ENCODE measurements around the gene MARK3.

Gene MARK3

DNA sequence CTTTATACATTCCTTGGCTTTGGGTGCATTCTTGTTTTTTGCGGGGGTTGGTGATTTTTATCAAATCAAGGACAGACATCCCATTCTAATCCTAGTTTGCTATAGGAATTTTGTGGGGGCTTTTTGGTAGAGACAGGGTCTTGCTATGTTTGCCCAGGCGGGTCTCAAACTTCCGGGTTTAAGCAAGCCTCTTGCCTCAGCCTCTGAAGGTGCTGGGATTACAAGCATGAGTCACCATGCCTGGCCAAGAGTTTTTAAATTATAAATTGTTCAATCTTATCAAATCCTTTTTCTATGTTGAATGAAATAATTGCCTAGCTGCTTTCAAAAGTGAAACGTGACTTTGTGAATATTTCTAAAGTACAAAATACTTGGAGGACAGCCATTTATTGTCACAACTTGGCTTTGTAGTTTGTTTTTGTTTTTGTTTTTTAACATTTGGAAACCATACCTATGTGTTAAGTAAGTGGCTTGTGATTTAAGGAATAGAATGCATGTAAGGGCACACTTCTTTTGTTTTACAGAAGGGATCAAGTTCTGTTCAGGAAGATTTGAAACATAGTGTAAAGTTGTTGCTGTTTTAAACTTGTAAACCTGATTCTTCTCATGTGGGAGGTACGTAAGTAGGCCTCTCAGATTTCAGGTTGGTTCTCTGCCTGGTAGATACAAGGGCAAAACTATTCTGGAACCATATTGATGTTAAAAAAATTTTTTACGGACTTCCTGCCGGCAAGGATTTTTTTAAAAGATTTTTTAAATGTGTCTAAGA is 13.4 kb downstream of the MARK3 start:
- no peak for DNase-seq

DNA sequence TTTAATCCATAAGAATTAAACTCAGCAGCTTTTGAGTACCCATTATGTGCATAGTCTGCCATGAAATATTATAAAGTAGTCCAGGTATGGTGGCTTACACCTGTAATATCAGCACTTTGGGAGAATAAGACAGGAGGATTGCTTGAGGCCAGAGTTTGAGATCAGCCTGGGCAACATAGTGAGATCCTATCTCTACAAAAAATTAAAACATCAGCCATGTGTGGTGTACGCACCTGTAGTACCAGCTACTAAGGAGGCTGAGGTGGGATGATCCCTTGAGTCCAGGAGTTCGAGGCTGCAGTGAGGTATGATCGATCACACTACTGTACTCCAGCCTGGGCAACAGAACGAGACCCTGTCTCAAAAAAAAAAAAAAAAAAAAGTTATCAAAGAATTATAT is 15.3 kb downstream of the MARK3 start:
- DNase-seq: no peak

DNA sequence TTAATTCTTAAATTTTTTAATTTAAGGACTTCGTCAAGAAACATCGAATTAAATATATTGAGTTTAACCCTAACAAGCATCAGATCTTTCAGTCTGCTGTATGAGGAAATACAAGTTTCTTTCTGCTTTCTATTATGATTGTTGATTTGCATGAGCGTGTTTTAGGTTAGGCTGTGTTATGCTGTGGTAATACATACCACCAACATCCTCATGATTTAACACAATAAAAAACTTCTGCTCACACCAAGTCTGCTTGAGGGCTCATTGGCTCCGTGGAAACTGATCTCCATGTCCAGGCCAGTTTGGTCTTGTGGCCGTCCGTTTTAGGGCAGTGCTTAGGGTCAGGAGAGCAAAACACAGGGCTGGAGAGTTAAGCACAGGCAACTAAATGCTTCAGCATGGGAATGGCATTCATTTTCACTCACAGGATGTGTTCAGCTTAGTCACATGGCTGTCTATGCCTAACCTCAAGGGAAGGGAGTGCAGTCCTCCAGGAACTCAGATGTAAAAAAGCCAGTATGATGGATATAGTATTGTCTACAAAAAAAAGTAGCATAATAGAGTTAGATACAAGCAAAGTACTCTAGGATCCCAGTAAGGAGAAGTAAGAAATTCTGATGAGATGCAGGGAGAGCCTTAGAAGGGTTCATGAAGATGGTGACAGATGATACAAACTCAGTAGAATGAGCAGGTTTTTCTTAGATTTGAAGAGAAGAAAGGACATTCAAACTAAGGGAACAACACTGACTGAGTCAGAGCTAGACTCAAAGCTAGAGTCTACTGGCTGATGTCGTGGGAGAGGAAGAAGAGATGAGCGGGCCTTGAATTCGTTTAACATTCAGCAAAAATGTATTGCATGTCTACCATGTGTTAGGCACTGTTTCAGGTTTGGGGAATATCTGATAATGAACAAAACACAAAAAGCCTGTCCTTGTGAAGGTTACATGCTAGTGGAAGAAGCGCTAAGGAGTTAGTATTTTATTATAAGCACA is 16.3 kb downstream of the MARK3 start:
- no peak for DNase-seq

DNA sequence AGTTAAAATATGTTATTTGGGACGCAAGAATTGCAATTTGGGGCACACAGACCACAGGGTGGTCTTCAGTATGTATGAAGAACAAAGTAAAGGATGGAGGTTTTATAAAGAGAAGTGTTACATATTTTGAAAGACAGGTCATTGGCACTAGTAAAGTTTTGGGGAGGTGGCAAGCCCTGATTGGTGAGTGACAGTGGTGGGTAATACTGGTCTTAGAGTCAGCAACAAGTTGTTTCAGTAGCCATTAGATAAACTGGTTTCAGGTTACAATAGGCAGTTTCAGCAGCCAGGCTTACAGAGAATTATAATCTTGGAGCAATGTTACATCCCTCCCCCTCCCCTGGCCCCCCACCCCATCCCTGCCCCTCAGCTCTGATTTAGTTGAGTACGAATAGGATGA is 17.5 kb downstream of the MARK3 start:
- DNase-seq: no peak

DNA sequence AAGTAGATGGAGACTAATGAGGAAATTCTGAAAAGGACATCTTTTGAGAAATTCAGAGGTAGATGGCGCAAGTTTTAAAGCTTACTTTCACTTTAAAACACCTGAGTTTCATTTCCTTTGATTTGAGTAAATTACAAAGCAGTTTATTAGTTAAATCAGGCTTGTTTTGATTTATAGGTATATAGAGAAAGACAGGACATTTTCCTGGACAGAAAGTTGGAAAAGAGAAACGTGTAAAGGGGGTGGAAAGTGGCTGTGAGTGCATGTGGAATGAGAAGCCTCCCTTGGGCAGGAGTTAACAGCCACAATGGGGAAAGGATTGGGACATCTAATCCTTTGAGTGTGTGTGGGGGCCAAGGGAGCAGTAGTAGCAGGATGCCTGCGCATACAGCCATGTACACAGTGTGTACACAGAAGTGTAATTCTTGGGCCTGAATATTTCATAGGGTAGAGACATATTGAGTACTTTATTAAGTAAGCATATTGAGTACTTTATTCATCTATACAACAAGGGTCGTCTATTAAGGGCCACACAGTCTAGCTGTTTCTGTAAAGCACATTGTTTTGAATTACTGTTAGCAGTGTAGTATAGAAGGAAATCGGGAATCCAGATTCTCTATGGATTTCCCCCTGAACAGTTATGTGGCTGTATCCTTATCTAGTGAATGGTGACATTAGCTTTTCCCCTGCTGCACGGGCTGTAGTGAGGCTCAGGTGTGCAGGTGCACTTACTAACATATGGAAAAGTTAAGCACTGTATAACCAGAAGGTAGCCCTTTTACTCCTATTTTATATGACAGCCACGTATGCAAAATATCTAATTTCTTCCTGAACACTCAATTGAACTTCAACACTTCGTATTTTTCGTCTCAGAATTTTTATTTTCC is 19.1 kb downstream of the MARK3 start:
- no peak for DNase-seq

DNA sequence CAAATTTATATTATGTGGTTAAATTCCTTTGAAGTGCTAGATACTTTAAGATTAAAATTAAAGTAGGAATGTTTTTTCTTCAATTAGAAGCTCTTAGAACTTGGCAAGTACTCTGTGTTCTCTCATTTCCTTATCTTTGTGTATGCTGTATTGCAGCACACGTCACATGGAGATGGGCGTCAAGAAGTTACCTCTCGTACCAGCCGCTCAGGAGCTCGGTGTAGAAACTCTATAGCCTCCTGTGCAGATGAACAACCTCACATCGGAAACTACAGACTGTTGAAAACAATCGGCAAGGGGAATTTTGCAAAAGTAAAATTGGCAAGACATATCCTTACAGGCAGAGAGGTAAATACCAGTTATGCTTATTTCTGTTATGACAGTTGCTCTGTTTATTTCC is 19.7 kb downstream of the MARK3 start:
- no peak for DNase-seq

DNA sequence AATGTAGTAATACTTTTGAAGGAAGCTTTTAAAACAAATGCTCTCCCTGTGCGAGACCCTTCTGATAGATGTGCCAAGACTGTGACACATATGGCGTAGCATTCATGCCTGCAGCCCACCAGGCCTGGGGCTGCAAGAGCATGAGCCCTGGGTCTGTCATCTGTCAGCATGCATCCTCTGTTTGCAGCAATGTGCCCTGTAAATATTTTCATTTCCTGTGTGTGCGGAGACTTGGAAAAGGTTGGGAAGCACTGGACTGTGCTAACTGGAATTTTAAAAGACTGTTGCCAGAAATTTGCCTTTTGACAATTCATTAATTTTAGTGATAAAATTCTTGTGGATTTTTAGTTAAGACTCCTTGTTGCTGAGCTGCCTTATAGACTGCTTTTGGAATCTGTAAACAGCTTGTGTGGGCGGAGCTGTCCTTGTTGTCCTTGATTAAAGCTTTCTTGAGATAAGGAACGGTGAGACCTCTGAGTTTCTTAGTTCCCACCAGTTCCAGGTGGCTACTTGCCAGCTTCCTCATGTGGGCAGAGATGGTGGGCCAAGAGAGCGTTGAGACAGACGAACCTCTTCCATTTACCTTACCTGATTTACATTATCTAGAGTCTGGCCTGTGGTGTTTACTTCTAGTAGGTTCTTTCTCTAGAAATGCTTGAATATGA is 23.4 kb downstream of the MARK3 start:
- DNase-seq: no peak

DNA sequence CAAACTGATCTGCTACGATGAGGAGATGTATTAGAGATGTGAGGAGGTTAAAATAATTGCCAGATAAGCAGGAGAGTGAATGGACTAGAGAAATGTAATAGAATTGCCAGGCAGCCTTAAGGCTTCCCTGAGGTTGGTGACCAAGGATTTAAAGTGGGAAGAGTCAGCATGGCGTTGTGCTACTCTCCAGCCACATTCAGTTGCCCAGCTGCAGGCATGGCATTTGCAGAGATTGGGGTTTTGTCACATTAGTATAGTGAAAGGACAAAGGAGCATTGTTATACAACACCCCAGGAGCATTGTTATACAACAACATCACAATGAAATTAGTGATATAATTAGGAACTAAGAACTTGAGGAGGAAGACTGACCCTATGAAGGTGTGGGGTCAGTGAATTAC is 31.7 kb downstream of the MARK3 start:
- DNase-seq: no peak

DNA sequence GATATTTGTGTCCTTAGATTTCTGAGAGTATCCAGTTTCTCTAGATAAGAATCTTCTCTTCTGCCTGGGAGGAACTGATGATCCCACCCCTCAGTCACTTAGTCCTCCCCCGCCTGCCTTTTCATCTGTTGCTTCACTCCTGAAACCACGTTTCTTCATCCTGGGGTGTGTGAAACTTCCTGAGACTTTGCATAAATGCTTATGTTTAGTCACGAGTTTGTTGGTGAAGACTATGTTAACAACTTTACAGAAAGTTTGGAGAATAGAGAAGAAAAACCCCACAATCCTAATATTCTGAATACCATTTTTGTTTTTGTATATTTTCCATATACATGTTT is 33.2 kb downstream of the MARK3 start:
- DNase-seq: peak; percentile 22

DNA sequence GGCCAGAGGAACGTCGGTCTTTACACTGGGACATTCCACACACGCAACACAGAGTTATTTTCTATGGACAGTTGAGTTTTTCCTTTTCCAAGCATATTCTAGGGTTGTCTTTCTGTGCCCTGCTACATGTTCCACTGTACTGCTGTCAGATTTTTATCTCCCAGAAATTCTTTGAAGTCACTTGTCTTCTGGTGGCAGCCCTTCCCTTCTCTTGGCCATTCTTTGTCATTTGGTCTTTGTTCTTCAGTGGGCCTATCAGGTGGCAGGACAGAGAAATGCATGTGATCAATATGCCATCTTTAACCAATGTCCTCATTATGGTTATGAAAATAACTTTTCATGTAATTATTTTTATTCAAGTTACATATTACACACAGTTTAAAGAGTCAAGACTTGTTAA is 36.3 kb downstream of the MARK3 start:
- no peak for DNase-seq

DNA sequence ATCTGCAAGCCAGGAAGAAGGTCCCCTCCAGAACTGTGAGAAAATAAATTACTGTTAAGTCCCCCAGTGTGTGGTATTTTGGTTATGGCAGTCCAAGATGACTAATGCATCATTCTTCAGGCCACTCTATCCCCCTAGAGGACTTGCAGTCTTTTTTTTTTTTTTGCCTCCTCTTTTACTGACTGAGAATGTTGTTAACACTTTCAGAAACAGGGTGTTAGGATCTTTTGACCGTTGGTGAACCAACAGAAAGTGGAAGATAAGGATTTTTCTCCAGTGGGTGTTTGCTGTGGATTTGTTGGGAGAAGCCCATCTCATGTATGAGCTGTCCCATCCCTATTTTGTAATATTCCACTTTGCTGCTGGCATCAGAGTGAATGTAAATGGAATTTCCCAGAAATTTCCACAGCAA is 37.8 kb downstream of the MARK3 start:
- DNase-seq: no peak

DNA sequence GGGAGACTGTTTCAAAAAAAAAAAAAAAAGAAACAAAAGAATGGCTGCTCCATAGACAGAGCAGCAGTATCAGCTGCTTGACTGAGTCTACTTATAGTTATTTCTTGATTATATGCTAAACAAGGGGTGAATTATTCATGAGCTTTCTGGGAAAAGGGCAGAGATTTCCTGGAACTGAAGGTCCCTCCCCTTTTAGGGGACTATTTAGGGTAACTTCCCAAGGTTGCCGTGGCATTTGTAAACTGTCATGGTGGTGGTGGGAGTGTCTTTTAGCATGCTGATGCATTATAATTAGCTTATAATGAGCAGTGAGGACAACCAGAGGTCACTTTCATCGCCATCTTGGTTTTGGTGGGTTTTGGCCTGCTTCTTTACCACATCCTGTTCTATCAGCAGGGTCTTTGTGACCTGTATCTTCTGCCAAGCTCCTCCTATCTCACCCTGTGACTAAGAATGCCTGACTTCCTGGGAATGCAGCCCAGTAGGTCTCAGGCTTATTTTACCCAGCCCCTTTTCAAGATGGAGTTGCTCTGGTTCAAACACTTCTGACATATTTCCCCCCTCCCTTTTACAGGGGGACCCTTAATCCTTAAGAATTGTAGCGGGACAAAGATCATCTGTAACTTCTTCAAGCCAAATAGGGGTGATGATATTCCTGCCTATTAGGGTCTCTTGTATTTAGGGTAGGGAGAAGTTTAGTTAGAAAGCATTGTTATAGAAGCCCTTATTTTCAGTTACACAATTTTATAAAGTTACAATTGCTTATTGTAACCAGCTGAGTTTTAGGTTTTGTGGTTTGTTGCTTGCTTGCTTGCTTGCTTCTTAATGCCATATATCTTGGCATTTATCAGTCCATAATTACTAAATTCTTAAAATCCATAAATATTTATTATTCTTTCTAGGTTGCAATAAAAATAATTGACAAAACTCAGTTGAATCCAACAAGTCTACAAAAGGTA is 42.5 kb downstream of the MARK3 start:
- peak; percentile 50 for DNase-seq

DNA sequence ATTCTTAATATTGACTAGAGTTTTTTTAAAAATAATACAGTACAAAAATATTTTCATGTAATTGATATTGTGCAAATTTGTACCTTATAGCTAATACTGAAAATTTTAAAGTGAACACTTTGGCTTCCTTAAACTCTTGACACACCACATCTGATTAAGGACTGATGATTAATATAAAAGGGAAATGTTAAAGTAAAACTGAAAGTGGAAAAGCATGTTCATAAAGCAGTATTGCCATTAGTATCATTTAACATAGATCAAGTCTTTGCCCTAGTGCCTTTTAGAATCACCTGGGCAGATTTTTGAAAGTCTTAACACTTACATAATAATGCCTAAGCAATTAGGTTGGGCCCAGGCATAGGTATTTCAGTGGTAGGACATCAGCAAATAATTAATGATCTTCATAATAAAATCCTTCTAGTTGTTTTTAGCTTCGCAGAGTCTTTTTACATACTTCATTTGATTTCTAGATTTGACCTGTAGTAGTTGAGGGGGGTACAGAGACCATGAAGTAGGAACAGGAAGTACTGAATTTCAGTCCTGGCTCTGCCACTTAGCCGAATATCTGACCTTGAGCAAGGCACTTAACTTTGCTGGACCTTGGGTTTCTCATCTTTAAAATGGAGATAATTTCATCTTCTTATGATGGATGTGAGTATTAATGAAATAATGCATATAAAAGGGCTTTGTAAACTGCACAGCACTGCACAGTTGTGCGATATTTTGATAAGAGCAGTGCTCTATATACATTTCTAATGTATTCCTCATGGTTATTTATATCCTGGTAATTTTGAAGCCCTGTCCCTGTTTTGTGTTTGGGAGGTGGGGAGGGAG is 43.7 kb downstream of the MARK3 start:
- no peak for DNase-seq

DNA sequence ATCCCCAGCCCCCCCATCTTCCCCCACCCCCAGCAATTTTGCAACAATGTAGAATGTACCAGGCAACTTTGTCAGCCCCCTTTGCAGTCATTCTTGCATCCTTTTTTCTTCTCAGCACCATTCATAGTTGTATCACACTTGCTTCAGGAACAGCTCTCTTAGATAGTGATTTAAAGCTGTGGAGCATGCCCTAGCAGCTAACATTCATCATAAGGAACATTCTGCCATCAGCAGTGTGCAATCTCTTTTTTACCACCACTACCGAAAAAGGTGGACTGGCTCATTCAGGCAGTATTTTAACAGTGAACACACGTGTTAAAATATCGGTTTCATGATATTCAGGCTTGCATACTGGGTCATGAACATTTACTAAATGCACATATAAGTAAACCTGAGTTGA is 45.1 kb downstream of the MARK3 start:
- no peak for DNase-seq

DNA sequence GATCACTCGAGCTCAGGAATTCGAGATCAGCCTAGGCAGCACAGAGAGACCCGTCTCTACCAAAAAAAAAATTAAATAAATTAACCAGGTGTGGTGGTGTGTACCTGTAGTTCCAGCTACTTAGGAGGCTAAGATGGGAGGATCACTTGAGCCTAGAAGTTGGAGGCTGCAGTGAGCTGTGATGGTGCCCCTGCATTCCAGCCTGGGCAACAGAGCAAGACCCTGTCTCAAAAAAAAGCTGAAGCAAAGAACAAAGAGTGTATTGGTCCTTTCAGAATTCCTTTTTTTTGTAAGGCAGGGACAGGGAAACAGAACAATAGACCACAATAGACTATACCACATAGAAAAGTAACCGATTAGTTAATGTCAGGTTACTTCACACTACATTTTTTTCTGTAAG is 47.4 kb downstream of the MARK3 start:
- no peak for DNase-seq

DNA sequence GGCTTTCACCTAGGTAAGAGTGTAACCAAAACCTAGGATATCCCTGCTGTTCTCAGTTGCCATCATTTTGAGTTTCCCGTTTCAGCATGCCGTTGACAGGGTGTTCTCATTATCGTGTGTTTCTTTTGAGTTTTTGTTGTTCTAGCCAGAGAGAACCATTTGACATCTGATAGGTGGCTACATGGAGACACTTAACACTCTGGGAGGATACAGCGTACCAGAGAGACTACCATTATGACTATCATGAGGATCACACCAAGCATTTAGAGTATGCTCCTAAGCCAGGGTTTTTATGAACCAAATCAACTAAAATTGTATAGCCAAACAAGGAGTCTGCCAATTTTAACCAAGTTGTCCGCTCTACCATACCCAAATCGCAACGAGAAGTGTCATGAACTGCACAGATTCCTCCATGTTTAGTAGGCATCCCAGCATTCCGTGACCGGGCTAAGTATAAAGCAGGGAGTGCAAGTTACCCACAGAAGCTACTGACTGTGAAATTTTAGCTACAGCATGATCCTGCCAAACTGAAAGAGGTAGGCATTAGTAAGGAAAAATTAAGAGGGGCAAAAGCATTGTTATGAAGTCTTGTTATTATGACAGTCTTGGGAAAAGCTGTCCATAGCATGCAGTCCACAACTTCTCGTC is 48.8 kb downstream of the MARK3 start:
- no peak for DNase-seq

DNA sequence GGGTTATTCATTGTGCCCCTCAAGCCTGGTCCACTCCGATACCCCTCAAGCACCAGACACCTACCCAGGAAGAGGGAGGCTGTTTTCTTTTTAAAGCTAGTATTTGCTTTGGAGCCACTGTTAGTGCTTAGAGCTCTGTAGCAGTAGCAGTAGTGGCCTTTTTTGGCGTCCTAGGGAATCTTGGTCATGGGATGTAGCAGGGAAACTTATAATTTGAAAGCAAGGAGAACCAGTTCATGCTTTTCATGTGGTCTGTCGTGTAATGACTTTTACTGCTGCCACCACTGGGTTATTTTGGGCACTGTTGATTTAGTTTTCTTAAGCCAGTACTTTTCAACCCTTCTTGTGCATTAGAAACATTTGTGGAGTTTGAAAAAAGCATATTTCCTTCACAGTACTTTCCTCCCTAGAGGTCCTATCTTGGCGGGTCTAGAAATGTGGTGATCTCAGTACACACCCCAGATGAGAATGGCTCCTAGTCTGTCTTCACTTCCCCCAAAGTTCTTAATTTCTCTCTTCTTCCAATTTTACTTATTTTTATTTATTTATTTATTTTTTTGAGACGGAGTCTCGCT is 49.7 kb downstream of the MARK3 start:
- no peak for DNase-seq

DNA sequence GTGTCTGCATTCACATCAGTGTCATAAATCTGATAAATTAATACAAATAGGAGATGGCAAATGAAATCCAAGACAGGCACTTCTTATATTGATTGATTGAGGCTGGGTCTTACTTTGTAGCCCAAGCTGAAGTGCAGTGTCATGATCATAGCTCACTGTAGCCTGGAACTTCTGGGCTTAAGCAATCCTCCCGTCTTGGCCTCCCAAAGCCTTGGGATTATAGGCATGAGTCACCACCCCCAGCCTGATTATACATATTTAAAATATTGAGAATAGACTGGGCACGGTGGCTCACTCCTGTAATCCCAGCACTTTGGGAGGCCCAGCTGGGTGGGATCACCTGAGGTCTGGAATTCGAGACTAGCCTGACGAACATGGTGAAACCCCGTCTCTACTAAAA is 51.3 kb downstream of the MARK3 start:
- DNase-seq: no peak

DNA sequence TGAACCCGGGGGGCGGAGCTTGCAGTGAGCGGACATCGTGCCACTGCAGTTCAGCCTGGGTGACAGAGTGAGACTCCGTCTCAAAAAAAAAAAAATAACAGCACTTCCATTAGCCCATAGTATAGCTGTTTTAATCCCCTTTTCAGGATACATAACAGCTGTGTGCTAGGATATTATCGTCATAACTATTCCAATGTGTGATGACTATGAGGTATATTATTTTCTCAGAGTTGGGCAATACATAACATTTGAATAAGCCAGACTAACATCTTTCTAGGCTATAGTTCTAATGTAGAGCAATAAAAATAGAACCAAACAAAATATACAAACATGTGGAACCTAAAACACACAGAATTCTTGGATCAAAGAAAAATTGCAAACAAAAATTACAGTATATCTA is 57.1 kb downstream of the MARK3 start:
- no peak for DNase-seq

DNA sequence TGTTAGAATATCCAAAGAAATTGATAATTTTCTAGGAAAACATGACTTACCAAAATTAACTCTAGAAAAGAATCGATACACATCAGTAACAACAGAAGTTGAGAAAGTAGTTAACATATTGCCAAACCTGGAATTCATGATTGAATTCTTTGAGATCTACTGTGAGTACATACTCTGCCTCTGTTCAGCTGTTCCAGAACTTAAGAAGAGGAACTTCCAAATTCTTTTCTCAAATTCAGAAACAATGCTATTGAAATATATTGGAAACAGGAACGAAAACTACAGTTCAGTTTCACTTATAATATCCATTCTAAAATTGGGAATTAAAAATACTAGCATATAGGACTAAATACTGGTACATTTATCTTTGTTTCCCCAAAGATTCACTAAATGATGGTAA is 57.9 kb downstream of the MARK3 start:
- DNase-seq: no peak

Data from activated CD4-positive, alpha-beta T cell treated with anti-CD3 and anti-CD28 coated beads for 48 hours (primary cell).